HG03342 (cell line): ENCODE data around the gene RBMXL3.
"Not testable (repeated sequence)": the region's sequence is repeated elsewhere in the genome, so short reads cannot be mapped to it uniquely, and the experiment has no call there.

Experiments used
- ATAC-seq: cut with Tn5 transposase; IDR thresholded peaks from one replicate; pipeline ENCODE4 v1.9.1; 2021; ENCODE audit warnings: mild to moderate bottlenecking, moderate library complexity; ENCODE audit not compliant: unreplicated experiment

The RBMXL3 gene

GRCh38 chrX:115189110-115189509 lies at the start of gene RBMXL3:
Gene RBMXL3, plus strand, starts transcription at chrX:115189410. Its CDS starts 32 bp downstream, at chrX:115189442.
- ATAC-seq: no peak

GRCh38 chrX:115142057-115142456 lies 47.2 kb upstream of the RBMXL3 start:
- no peak for ATAC-seq

- no peak for ATAC-seq
Measured at GRCh38 chrX:115147220-115147619, 42.0 kb upstream of the RBMXL3 start.

GRCh38 chrX:115173181-115173580 lies 16.0 kb upstream of the RBMXL3 start:
- ATAC-seq: no peak

- ATAC-seq: no peak
Measured at GRCh38 chrX:115174548-115174947, 14.7 kb upstream of the RBMXL3 start.

GRCh38 chrX:115177932-115178331 lies 11.3 kb upstream of the RBMXL3 start:
- ATAC-seq: no peak

GRCh38 chrX:115178473-115178872 lies 10.7 kb upstream of the RBMXL3 start:
- ATAC-seq: no peak

- ATAC-seq: no peak
Measured at GRCh38 chrX:115183980-115184379, 5.2 kb upstream of the RBMXL3 start.

GRCh38 chrX:115189646-115190635 lies 731 bp downstream of the RBMXL3 start:
- no peak for ATAC-seq

GRCh38 chrX:115190636-115191489 lies 1.7 kb downstream of the RBMXL3 start:
- ATAC-seq: no peak

GRCh38 chrX:115191490-115192243 lies 2.5 kb downstream of the RBMXL3 start:
- ATAC-seq: no peak

GRCh38 chrX:115192244-115192700 lies 3.1 kb downstream of the RBMXL3 start:
- ATAC-seq: no peak

GRCh38 chrX:115204040-115204439 lies 14.8 kb downstream of the RBMXL3 start:
- no peak for ATAC-seq

GRCh38 chrX:115209547-115209946 lies 20.3 kb downstream of the RBMXL3 start:
- not testable (repeated sequence) for ATAC-seq

GRCh38 chrX:115214151-115214550 lies 24.9 kb downstream of the RBMXL3 start:
- no peak for ATAC-seq

- no peak for ATAC-seq
Measured at GRCh38 chrX:115214605-115215004, 25.4 kb downstream of the RBMXL3 start.

GRCh38 chrX:115217346-115217745 lies 28.1 kb downstream of the RBMXL3 start:
- ATAC-seq: not testable (repeated sequence)

GRCh38 chrX:115226929-115227328 lies 37.7 kb downstream of the RBMXL3 start:
- no peak for ATAC-seq

- no peak for ATAC-seq
Measured at GRCh38 chrX:115229337-115230003, 40.3 kb downstream of the RBMXL3 start.

- ATAC-seq: no peak
Measured at GRCh38 chrX:115232933-115233496, 43.8 kb downstream of the RBMXL3 start.
